ENCODE data around the gene BMP7. TPM values are rescaled to one million over a fixed set of nuclear protein-coding genes. Genes with fewer than 3 reads are reported as not detected.

Gene BMP7
- total RNA-seq, 4 donors from 2014 or later = 19.2 to 39.2 (median 28.2) TPM

DNA sequence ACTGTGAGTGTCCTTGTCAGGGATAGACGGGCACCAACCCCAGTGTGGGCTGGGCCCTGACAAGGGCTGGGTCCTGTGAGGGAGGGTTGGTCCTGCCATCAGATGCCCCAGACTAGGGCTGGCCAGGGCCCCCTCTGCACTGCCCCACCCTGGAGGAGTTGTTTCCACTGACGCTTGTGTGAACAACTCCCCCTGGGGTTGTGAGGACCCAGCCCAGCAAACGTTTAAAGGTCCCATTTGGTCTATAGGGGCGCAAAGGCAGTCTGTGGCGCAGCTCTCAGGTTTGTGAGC lies 104.1 kb downstream of the BMP7 start:
- TF ChIP-seq POLR2A (IDR thresholded peaks at IDR 0.05) (no peak), POLR2AphosphoS5 (IDR thresholded peaks at IDR 0.05) (no peak), EP300 (IDR thresholded peaks at IDR 0.05) (no peak)
- TF ChIP-seq, protein P1, sequence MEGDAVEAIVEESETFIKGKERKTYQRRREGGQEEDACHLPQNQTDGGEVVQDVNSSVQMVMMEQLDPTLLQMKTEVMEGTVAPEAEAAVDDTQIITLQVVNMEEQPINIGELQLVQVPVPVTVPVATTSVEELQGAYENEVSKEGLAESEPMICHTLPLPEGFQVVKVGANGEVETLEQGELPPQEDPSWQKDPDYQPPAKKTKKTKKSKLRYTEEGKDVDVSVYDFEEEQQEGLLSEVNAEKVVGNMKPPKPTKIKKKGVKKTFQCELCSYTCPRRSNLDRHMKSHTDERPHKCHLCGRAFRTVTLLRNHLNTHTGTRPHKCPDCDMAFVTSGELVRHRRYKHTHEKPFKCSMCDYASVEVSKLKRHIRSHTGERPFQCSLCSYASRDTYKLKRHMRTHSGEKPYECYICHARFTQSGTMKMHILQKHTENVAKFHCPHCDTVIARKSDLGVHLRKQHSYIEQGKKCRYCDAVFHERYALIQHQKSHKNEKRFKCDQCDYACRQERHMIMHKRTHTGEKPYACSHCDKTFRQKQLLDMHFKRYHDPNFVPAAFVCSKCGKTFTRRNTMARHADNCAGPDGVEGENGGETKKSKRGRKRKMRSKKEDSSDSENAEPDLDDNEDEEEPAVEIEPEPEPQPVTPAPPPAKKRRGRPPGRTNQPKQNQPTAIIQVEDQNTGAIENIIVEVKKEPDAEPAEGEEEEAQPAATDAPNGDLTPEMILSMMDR (IDR thresholded peaks at IDR 0.05) = no peak
- no peaks in the 10 kb centered on the region for H3K27me3 ChIP-seq
- no peaks in the 10 kb centered on the region for H3K36me3 ChIP-seq
- no peaks in the 10 kb centered on the region for H3K9me3 ChIP-seq
- 63% methylated on average over 5 of the region's 5 CpGs for WGBS
- no peak overlapping the region for H3K4me3 ChIP-seq
- no peak for DNase-seq (ENCODE audit: low spot score in 2 of 2)
- H3K27ac ChIP-seq = no peak overlapping the region
- no peaks in the 10 kb centered on the region for H3K4me1 ChIP-seq

DNA sequence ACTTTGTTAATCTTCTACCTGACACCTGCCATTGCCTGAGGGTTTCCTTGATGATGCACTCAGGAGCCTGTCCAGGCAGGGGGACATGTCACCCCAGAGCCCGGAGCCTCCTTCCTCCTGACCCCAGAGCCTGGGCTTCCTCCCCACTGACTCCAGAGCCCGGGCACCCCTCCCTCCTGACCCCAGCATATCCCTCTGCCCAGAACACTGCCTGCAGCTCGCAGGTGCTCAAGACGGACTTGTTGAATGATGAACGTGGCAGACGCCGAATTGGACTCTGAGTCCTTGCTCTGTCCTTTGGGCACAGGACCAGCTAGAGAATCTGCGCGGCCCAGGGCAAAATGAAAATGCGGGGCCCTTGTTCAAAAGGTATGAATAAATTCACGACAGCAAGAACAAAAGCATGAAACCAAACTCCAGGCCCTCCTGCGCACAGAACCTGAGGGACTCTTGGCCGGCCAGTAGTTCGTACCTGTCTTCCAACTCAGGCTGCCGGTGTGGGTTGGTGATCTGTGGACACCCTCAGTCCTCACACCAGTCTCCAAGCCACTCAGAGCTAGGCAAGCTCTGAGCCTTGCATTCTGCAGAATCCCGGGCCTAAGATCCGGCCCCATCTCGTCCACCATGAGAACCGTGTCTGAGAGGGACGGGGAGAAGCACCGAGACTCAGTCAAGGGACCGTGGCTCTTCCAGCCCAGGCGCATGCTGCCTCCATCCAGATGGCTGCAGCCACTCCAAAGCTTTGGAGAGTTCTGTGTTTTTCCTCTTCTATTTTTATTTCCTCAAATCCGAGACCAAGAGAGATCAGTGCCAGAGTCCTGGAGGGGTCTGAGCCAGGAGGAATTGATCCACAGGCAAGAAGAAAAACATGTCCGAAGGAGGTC lies 104.7 kb downstream of the BMP7 start:
- no peaks in the 10 kb centered on the region for H3K36me3 ChIP-seq
- no peak overlapping the region for H3K27ac ChIP-seq
- DNase-seq (ENCODE audit: low spot score in 2 of 2) = no peak
- H3K9me3 ChIP-seq = no peaks in the 10 kb centered on the region
- TF ChIP-seq POLR2AphosphoS5 (IDR thresholded peaks at IDR 0.05) (no peak), EP300 (IDR thresholded peaks at IDR 0.05) (no peak), POLR2A (IDR thresholded peaks at IDR 0.05) (no peak)
- TF ChIP-seq, protein P1 (IDR thresholded peaks at IDR 0.05) = no peak
- WGBS = 74% methylated on average over 23 of the region's 25 CpGs
- H3K4me1 ChIP-seq = no peaks in the 10 kb centered on the region
- no peak overlapping the region for H3K4me3 ChIP-seq
- H3K27me3 ChIP-seq = no peaks in the 10 kb centered on the region

DNA sequence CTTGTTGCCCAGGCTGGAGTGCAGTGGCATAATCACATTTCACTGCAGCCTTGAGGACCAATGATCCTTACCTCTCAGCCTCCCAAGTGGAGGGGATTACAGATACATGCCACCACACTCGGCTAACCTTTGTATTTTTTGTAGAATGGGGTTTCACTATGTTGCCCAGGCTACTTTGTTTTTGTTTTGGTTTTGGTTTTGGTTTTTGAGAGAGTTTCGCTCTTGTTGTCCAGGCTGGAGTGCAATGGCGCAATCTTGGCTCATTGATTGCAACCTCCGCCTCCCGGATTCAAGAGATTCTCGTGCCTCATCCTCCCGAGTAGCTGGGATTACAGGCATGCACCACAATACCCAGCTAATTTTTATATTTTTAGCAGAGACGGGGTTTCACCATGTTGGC lies 105.5 kb downstream of the BMP7 start:
- DNase-seq (ENCODE audit: low spot score in 2 of 2) = no peak
- TF ChIP-seq POLR2AphosphoS5 (IDR thresholded peaks at IDR 0.05) (no peak), EP300 (IDR thresholded peaks at IDR 0.05) (no peak), POLR2A (IDR thresholded peaks at IDR 0.05) (no peak)
- TF ChIP-seq, protein P1 (IDR thresholded peaks at IDR 0.05) = no peak
- Histone ChIP-seq H3K4me1 (no peaks in the 10 kb centered on the region), H3K36me3 (no peaks in the 10 kb centered on the region), H3K27ac (no peak overlapping the region), H3K4me3 (no peak overlapping the region), H3K9me3 (no peaks in the 10 kb centered on the region), H3K27me3 (no peaks in the 10 kb centered on the region)
- 73% methylated on average over 8 of the region's 8 CpGs for WGBS

DNA sequence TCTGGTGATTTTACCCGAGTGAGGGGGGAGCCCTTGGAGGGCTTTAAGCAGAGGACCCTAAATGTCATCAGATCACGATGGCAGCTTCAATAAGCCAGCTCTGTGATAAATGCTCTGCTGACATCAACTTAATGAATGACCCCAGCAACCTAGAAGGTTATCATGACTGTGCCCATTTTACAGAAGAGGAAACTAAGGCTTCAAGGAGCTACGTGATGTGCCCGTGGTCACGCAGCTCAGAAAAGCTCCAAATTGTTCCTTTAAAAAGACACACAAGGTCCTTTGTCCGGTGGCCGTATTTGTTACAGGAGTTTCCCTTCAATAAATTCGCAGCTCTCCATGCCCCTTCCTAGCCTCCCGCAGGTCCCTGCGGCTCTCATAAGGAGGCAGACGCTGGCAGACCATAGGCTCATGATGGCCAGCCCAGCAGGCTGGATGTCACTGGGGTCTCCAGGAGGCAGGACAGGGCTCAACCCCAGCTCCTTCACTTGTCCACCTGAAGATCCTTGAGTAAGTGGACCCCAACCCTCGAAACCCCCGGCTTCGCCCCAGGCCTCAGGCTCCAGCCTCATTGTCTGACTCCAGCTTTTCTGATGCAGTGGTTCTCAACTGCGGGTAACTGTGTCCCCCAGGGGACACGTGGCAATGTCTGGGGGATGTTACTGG lies 106.4 kb downstream of the BMP7 start:
- no peak overlapping the region for H3K4me3 ChIP-seq
- H3K36me3 ChIP-seq = no peaks in the 10 kb centered on the region
- no peaks in the 10 kb centered on the region for H3K27me3 ChIP-seq
- 84% methylated on average over 16 of the region's 16 CpGs for WGBS
- no peak for DNase-seq (ENCODE audit: low spot score in 2 of 2)
- H3K9me3 ChIP-seq = no peaks in the 10 kb centered on the region
- no peak overlapping the region for H3K27ac ChIP-seq
- TF ChIP-seq POLR2A (IDR thresholded peaks at IDR 0.05) (no peak), POLR2AphosphoS5 (IDR thresholded peaks at IDR 0.05) (no peak), EP300 (IDR thresholded peaks at IDR 0.05) (no peak)
- TF ChIP-seq, protein P1 (IDR thresholded peaks at IDR 0.05) = no peak
- no peaks in the 10 kb centered on the region for H3K4me1 ChIP-seq

DNA sequence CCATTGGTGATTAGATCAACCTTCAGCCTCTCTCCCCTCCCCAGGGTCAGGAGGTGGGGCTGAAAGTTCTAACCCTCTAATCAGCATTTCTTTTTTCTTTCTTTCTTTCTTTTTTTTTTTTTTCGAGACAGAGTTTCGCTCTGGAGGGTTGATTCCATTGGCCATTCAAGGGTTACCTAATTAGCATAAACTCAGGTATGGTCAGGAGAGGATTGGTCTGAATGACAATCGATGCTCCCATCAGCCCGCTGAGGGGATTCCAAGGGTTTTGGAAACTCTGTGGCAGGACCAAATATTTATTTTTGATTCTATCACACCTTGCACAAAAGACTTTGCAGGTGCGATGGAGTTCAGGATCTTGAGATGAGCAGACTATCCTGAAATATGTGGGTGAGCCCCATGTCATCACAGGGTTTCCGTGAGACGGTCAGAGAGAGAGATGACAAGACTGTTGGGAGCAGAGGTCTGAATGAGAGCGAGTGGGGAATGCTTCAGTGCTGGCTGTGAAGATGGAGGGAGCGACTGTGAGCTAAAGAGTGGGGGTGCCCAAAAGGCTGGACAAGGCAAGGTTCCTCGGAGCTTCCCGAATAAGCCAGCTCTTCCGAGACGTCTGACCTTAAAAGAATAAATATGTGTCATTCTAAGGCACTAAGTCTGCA lies 107.1 kb downstream of the BMP7 start:
- H3K4me1 ChIP-seq = no peaks in the 10 kb centered on the region
- no peak for DNase-seq (ENCODE audit: low spot score in 2 of 2)
- H3K4me3 ChIP-seq = no peak overlapping the region
- no peaks in the 10 kb centered on the region for H3K9me3 ChIP-seq
- no peak overlapping the region for H3K27ac ChIP-seq
- H3K27me3 ChIP-seq = no peaks in the 10 kb centered on the region
- TF ChIP-seq POLR2AphosphoS5 (IDR thresholded peaks at IDR 0.05) = no peak
- TF ChIP-seq, protein P1 (IDR thresholded peaks at IDR 0.05) = no peak
- TF ChIP-seq EP300 (IDR thresholded peaks at IDR 0.05) = no peak
- TF ChIP-seq POLR2A (IDR thresholded peaks at IDR 0.05) = no peak
- H3K36me3 ChIP-seq = no peaks in the 10 kb centered on the region
- WGBS = 71% methylated on average over 13 of the region's 13 CpGs
